ENCODE results near the gene FAM3C. TPM values are rescaled to one million over a fixed set of nuclear protein-coding genes. Genes with fewer than 3 reads are reported as not detected.
A peak's percentile ranks its signal among the peaks of the same experiment; 100 is the strongest.

FAM3C gene
- total RNA-seq, 1 experiment from 2014 or later: 322 TPM

DNA sequence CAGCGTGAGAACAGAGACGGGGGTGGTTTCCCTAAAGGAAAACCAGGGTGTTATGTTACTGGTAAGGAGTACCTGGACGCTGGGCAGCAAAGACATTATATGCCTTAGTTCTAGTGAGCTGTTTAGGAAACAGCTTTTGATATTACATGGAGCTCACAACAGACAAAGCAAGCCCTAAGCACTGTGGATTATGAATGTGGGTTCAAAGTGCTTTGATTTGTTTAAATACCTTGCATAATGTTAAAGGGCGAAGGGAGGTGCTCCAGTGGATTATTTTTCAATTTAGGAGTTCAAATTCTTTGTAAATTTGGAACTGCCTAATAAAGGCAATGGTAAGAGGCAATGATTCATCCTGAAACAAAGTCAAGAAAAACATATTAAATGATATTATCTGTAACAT lies 53.5 kb downstream of the FAM3C start:
- Histone ChIP-seq H3K9ac (ENCODE audit: low read length) (no peak overlapping the region), H3K27me3 (ENCODE audit: insufficient read depth, low read length) (no peaks in the 10 kb centered on the region), H3K9me2 (ENCODE audit: insufficient read depth) (no peaks in the 10 kb centered on the region), H3K79me2 (ENCODE audit: insufficient read depth, low read length) (peaks cover 25% of the 10 kb centered on the region), H3K4me1 (ENCODE audit: control insufficient read depth in 1 of 2, insufficient read depth in 2 of 2, low read length in 2 of 2) (peaks cover 19 to 80% of the 10 kb centered on the region in 2 experiments; a peak in 3 of 4 replicates), H2AFZ (ENCODE audit: low read depth, low read length, poor library complexity, severe bottlenecking) (no peak overlapping the region), H3K9me3 (ENCODE audit: control insufficient read depth in 1 of 2, insufficient read depth in 1 of 2, low read depth in 1 of 2, low read length in 2 of 2) (no peaks in the 10 kb centered on the region), H3K4me2 (ENCODE audit: low read length) (no peak overlapping the region), H4K20me1 (ENCODE audit: insufficient read depth) (no peaks in the 10 kb centered on the region), H3K27ac (ENCODE audit: low read depth, low read length) (peak overlapping the region; percentile 56), H3K36me3 (ENCODE audit: control insufficient read depth in 1 of 2, insufficient read depth in 2 of 2, low read length in 2 of 2) (peaks cover 11 to 25% of the 10 kb centered on the region in 2 experiments), H3K4me3 (replicated peaks in 1 of 2; ENCODE audit: low read depth in 1 of 2, low read length in 2 of 2) (no peak overlapping the region)
- POLR2A ChIA-PET: interaction anchor here (0.7 kb wide), 1 partner anchor 53 kb away, joined by 3 read pairs; the partner anchor contains the start of gene FAM3C
- RAD21 ChIA-PET (ENCODE audit: low non-redundant PET in 1 of 2, low total read pairs in 2 of 2, uncharacterized antibody in 2 of 2, unreplicated experiment in 2 of 2): no interaction called here
- CTCF ChIA-PET: no interaction called here
- ATAC-seq (peak; percentile 15), DNase-seq (ENCODE audit: low read depth, low spot score) (no peak)
- BruUV-seq (replicated peaks): no TSS peak
- intact Hi-C loops (cut with micrococcal nuclease): no loop called here
- TF ChIP-seq POLR2A (IDR thresholded peaks at IDR 0.05; ENCODE audit: borderline replicate concordance, extremely low read depth, insufficient read depth, insufficient read length) (no peak), YY1 (IDR thresholded peaks at IDR 0.05; ENCODE audit: extremely low read depth, insufficient replicate concordance, low read depth, low read length) (no peak), JUND (IDR thresholded peaks at IDR 0.05) (peak; percentile 39), RAD21 (IDR thresholded peaks at IDR 0.05; ENCODE audit: low read depth) (0 out of 2 replicates have a peak, but pooled peaks have one; percentile 1), POLR2AphosphoS5 (IDR thresholded peaks at IDR 0.05; ENCODE audit: low read depth, low read length) (no peak; the same call in 1 of the 2 replicates), ZFX (IDR thresholded peaks at IDR 0.05) (no peak), EGR1 (IDR thresholded peaks at IDR 0.05; ENCODE audit: low read depth) (no peak), CEBPB (IDR thresholded peaks at IDR 0.05; ENCODE audit: low read depth) (0 out of 2 replicates have a peak, but pooled peaks have one; percentile 18), SRF (IDR thresholded peaks at IDR 0.05; ENCODE audit: low read depth) (peak; percentile 54; the same call in 1 of the 2 replicates), ELF1 (IDR thresholded peaks at IDR 0.05; ENCODE audit: borderline replicate concordance, low read depth) (no peak), TCF7L2 (IDR thresholded peaks at IDR 0.05; ENCODE audit: borderline replicate concordance, extremely low read depth, insufficient read depth, insufficient read length) (no peak), EZH2 (IDR thresholded peaks at IDR 0.05) (no peak), FOSL1 (IDR thresholded peaks at IDR 0.05; ENCODE audit: low read depth) (no peak), ZNF274 (IDR thresholded peaks at IDR 0.05; ENCODE audit: low read depth, low read length) (no peak), SIN3A (IDR thresholded peaks at IDR 0.05; ENCODE audit: low read depth) (no peak), SP1 (IDR thresholded peaks at IDR 0.05; ENCODE audit: low read depth) (peak; percentile 37), CBX3 (IDR thresholded peaks at IDR 0.05; ENCODE audit: low read depth) (peak; percentile 31; the same call in 1 of the 2 replicates)
- TF ChIP-seq, protein P1, sequence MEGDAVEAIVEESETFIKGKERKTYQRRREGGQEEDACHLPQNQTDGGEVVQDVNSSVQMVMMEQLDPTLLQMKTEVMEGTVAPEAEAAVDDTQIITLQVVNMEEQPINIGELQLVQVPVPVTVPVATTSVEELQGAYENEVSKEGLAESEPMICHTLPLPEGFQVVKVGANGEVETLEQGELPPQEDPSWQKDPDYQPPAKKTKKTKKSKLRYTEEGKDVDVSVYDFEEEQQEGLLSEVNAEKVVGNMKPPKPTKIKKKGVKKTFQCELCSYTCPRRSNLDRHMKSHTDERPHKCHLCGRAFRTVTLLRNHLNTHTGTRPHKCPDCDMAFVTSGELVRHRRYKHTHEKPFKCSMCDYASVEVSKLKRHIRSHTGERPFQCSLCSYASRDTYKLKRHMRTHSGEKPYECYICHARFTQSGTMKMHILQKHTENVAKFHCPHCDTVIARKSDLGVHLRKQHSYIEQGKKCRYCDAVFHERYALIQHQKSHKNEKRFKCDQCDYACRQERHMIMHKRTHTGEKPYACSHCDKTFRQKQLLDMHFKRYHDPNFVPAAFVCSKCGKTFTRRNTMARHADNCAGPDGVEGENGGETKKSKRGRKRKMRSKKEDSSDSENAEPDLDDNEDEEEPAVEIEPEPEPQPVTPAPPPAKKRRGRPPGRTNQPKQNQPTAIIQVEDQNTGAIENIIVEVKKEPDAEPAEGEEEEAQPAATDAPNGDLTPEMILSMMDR (IDR thresholded peaks at IDR 0.05 in 2 of 3, conservative IDR thresholded peaks at IDR 0.05 in 1 of 3; ENCODE audit: borderline replicate concordance in 1 of 3, insufficient read depth in 1 of 3, low read depth in 2 of 3, low read length in 2 of 3): no peak
- TF ChIP-seq, protein P2, sequence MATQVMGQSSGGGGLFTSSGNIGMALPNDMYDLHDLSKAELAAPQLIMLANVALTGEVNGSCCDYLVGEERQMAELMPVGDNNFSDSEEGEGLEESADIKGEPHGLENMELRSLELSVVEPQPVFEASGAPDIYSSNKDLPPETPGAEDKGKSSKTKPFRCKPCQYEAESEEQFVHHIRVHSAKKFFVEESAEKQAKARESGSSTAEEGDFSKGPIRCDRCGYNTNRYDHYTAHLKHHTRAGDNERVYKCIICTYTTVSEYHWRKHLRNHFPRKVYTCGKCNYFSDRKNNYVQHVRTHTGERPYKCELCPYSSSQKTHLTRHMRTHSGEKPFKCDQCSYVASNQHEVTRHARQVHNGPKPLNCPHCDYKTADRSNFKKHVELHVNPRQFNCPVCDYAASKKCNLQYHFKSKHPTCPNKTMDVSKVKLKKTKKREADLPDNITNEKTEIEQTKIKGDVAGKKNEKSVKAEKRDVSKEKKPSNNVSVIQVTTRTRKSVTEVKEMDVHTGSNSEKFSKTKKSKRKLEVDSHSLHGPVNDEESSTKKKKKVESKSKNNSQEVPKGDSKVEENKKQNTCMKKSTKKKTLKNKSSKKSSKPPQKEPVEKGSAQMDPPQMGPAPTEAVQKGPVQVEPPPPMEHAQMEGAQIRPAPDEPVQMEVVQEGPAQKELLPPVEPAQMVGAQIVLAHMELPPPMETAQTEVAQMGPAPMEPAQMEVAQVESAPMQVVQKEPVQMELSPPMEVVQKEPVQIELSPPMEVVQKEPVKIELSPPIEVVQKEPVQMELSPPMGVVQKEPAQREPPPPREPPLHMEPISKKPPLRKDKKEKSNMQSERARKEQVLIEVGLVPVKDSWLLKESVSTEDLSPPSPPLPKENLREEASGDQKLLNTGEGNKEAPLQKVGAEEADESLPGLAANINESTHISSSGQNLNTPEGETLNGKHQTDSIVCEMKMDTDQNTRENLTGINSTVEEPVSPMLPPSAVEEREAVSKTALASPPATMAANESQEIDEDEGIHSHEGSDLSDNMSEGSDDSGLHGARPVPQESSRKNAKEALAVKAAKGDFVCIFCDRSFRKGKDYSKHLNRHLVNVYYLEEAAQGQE (IDR thresholded peaks at IDR 0.05; ENCODE audit: low read depth): no peak
- TF ChIP-seq, protein P3, sequence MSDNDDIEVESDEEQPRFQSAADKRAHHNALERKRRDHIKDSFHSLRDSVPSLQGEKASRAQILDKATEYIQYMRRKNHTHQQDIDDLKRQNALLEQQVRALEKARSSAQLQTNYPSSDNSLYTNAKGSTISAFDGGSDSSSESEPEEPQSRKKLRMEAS (IDR thresholded peaks at IDR 0.05): no peak
- TF ChIP-seq, protein P4, sequence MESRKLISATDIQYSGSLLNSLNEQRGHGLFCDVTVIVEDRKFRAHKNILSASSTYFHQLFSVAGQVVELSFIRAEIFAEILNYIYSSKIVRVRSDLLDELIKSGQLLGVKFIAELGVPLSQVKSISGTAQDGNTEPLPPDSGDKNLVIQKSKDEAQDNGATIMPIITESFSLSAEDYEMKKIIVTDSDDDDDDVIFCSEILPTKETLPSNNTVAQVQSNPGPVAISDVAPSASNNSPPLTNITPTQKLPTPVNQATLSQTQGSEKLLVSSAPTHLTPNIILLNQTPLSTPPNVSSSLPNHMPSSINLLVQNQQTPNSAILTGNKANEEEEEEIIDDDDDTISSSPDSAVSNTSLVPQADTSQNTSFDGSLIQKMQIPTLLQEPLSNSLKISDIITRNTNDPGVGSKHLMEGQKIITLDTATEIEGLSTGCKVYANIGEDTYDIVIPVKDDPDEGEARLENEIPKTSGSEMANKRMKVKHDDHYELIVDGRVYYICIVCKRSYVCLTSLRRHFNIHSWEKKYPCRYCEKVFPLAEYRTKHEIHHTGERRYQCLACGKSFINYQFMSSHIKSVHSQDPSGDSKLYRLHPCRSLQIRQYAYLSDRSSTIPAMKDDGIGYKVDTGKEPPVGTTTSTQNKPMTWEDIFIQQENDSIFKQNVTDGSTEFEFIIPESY (IDR thresholded peaks at IDR 0.05; ENCODE audit: extremely low read depth, insufficient replicate concordance, low read length): no peak
- TF ChIP-seq, protein P5, sequence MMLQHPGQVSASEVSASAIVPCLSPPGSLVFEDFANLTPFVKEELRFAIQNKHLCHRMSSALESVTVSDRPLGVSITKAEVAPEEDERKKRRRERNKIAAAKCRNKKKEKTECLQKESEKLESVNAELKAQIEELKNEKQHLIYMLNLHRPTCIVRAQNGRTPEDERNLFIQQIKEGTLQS (IDR thresholded peaks at IDR 0.05): no peak
